Vagina (tissue), 2 donors: Measurements from ENCODE around the gene KLC1.

Experiments used
- CTCF ChIP-seq, 3 experiments: fragments of 450-650 bp in 2 of 3; fragments of 200-600 bp in 1 of 3; sonication (generic) in 1 of 3; IDR thresholded peaks; one replicate each; pipeline ENCODE4 v1.5.1; 2017 to 2019; ENCODE audit warnings: antibody characterized with exemption in 3 of 3, mild to moderate bottlenecking in 2 of 3, moderate library complexity in 2 of 3
- POLR2A ChIP-seq, 2 donors: fragments of 450-650 bp; IDR thresholded peaks; one replicate each; pipeline ENCODE4 v1.6.1; 2017; ENCODE audit warnings: antibody characterized with exemption in 2 of 2, mild to moderate bottlenecking in 2 of 2, moderate library complexity in 2 of 2
- POLR2AphosphoS5 ChIP-seq, 2 donors: sonication (generic); formaldehyde crosslinking; IDR thresholded peaks; one replicate each; pipeline ENCODE4 v1.9.0; 2017; ENCODE audit warnings: antibody characterized with exemption in 2 of 2, mild to moderate bottlenecking in 2 of 2, low read depth in 1 of 2; ENCODE audit not compliant: insufficient read depth in 1 of 2

- TF ChIP-seq POLR2A (IDR thresholded peaks at IDR 0.05) (no peak), CTCF (IDR thresholded peaks at IDR 0.05) (no peak), POLR2AphosphoS5 (IDR thresholded peaks at IDR 0.05; ENCODE audit: insufficient read depth in 1 of 2, low read depth in 1 of 2) (peak; percentile 57 to 73)
These were observed 4.2 kb upstream of the KLC1 start for GRCh38 chr14:103624860-103625259.
